Liver (tissue), 9 donors: ENCODE measurements around the gene POLR2B. TPM values are rescaled to one million over a fixed set of nuclear protein-coding genes. Genes with fewer than 3 reads are reported as not detected.
A peak's percentile ranks its signal among the peaks of the same experiment; 100 is the strongest.

Experiments
- DNase-seq: peaks from one replicate; pipeline ENCODE4 v3.0.0-alpha.2; 2017; ENCODE audit warnings: low spot score
- H3K27ac ChIP-seq, 2 donors: one replicate each; pipeline ENCODE4 v1.7.0; 2013; ENCODE audit warnings: inconsistent platforms in 2 of 2, low read length in 2 of 2, control low read depth in 1 of 2, low read depth in 1 of 2, mild to moderate bottlenecking in 1 of 2
- H3K27me3 ChIP-seq, 4 donors: one replicate each; pipeline versions ENCODE4 v1.6.1 to v1.7.0; 2013; ENCODE audit warnings: low read length in 3 of 4, inconsistent platforms in 1 of 4, mild to moderate bottlenecking in 1 of 4, moderate library complexity in 1 of 4; ENCODE audit not compliant: control insufficient read depth in 4 of 4, insufficient read depth in 4 of 4
- H3K36me3 ChIP-seq, 4 donors: one replicate each; pipeline versions ENCODE4 v1.6.1 to v1.7.0; 2013; ENCODE audit warnings: low read length in 3 of 4, mild to moderate bottlenecking in 3 of 4, low read depth in 1 of 4, moderate library complexity in 1 of 4; ENCODE audit not compliant: control insufficient read depth in 4 of 4, insufficient read depth in 3 of 4
- H3K4me1 ChIP-seq, 4 donors: one replicate each; pipeline versions ENCODE4 v1.6.1 to v1.7.0; 2013; ENCODE audit warnings: low read length in 3 of 4, mild to moderate bottlenecking in 3 of 4, moderate library complexity in 1 of 4; ENCODE audit not compliant: control insufficient read depth in 4 of 4, insufficient read depth in 4 of 4
- H3K4me3 ChIP-seq, 3 donors: one replicate each; pipeline versions ENCODE4 v1.6.1 to v1.7.0; 2013; ENCODE audit warnings: low read length in 3 of 3, control low read depth in 1 of 3, low read depth in 1 of 3, mild to moderate bottlenecking in 1 of 3
- H3K9ac ChIP-seq, 2 donors: one replicate each; pipeline ENCODE4 v1.7.0; 2013; ENCODE audit warnings: low read length in 2 of 2, mild to moderate bottlenecking in 2 of 2, moderate library complexity in 2 of 2, control low read depth in 1 of 2, low read depth in 1 of 2
- H3K9me3 ChIP-seq, 4 donors: one replicate each; pipeline versions ENCODE4 v1.6.1 to v1.7.0; 2013; ENCODE audit warnings: low read length in 3 of 4; ENCODE audit not compliant: control insufficient read depth in 4 of 4
- FOXA1 ChIP-seq: IDR thresholded peaks from 2 replicates; pipeline ENCODE4 v1.6.1; 2016; ENCODE audit warnings: antibody characterized with exemption
- FOXA2 ChIP-seq: IDR thresholded peaks from 2 replicates; pipeline ENCODE4 v1.6.1; 2016; ENCODE audit warnings: antibody characterized with exemption
- JUND ChIP-seq, 2 donors: IDR thresholded peaks; 2 replicates each; pipeline ENCODE4 v1.6.1; 2016; ENCODE audit warnings: antibody characterized with exemption in 2 of 2
- RAD21 ChIP-seq, 2 donors: IDR thresholded peaks; 2 replicates each; pipeline ENCODE4 v1.6.1; 2016; ENCODE audit warnings: antibody characterized with exemption in 2 of 2, mild to moderate bottlenecking in 2 of 2
- RXRA ChIP-seq, 2 donors: IDR thresholded peaks; 2 replicates each; pipeline ENCODE4 v1.6.1; 2017 to 2018; ENCODE audit warnings: antibody characterized with exemption in 2 of 2, mild to moderate bottlenecking in 1 of 2
- TAF1 ChIP-seq: conservative IDR thresholded peaks from 2 replicates; pipeline ENCODE4 v1.6.1; 2016; ENCODE audit warnings: antibody characterized with exemption, mild to moderate bottlenecking
- YY1 ChIP-seq: IDR thresholded peaks from 2 replicates; pipeline ENCODE4 v1.6.1; 2016; ENCODE audit warnings: antibody characterized with exemption, mild to moderate bottlenecking
- WGBS: extraction: QIAGEN DNeasy Blood & Tissue Kit; methylation state at CpG from one replicate; pipeline ENCODE4 v1.1.7; 2013; 5-methylcytosine and 5-hydroxymethylcytosine counted together
- polyA plus RNA-seq, 2 donors: library from polyadenylated mRNA; stranded (reverse) in 1 of 2; unstranded in 1 of 2; fragments of 200-250 nt in 1 of 2; fragments of >200 nt in 1 of 2; fragmentation: Nextera tagmentation in 1 of 2; extraction: Ambion mirVana in 1 of 2; gene quantifications; one replicate each; pipeline versions ENCODE4 v1.2.1 to v1.2.3, GENCODE V29; 2013 to 2015
- total RNA-seq, 2 donors: library from RNA; depleted of rRNA; stranded (reverse); fragments of >200 nt; gene quantifications; one replicate each; pipeline ENCODE4 v1.2.3, GENCODE V29; 2014
- TF ChIP-seq, protein P1 (sequence below): IDR thresholded peaks from 2 replicates; pipeline ENCODE4 v1.6.1; 2016; ENCODE audit warnings: antibody characterized with exemption
- TF ChIP-seq, protein P2 (sequence below): fragments of 150-350 bp; IDR thresholded peaks from 2 replicates; pipeline ENCODE4 v1.5.1; 2017; ENCODE audit warnings: improper control_type of control experiment, low read depth, low read length; ENCODE audit not compliant: missing input control
- TF ChIP-seq, protein P3 (sequence below): IDR thresholded peaks from 2 replicates; pipeline ENCODE4 v1.6.1; 2016; ENCODE audit warnings: antibody characterized with exemption, mild to moderate bottlenecking
- donor health status: healthy.
- donor health status: healthy.
- donor health status: healthy.
- donor health status: healthy.
- donor health status: healthy.

POLR2B gene
- total and polyA plus RNA-seq, 4 donors: 16.6 to 64.4 (median 40.0) TPM

DNA sequence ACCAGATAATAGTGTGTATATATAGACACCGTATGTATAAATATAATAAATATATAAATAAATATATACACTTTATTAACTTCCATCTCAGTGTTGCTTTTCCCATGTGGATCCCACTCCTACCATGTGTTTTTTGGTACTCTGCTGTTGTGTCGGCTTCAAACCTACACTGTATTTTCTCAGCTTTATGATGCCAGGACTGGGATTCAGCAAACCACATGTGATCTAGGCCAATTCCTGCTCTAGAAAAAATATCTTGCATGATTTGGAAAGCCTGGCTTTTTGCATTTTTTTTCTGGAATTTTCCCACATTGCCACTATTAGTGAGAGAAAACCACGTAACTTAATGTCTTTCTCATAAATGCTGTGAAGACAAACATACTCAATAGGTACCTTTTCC, 55.8 kb downstream of the POLR2B start:
- DNase-seq: no peak
- Histone ChIP-seq H3K36me3 (peaks cover 5 to 26% (median 21%) of the 10 kb centered on the region in 4 donors), H3K9ac (no peak overlapping the region), H3K4me3 (no peak overlapping the region), H3K9me3 (no peaks in the 10 kb centered on the region), H3K27me3 (no peaks in the 10 kb centered on the region), H3K27ac (no peak overlapping the region), H3K4me1 (no peaks in the 10 kb centered on the region)
- TF ChIP-seq TAF1: no peak
- TF ChIP-seq, protein P1, sequence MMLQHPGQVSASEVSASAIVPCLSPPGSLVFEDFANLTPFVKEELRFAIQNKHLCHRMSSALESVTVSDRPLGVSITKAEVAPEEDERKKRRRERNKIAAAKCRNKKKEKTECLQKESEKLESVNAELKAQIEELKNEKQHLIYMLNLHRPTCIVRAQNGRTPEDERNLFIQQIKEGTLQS: no peak
- TF ChIP-seq YY1: no peak
- no peak for TF ChIP-seq FOXA2
- TF ChIP-seq, protein P2, sequence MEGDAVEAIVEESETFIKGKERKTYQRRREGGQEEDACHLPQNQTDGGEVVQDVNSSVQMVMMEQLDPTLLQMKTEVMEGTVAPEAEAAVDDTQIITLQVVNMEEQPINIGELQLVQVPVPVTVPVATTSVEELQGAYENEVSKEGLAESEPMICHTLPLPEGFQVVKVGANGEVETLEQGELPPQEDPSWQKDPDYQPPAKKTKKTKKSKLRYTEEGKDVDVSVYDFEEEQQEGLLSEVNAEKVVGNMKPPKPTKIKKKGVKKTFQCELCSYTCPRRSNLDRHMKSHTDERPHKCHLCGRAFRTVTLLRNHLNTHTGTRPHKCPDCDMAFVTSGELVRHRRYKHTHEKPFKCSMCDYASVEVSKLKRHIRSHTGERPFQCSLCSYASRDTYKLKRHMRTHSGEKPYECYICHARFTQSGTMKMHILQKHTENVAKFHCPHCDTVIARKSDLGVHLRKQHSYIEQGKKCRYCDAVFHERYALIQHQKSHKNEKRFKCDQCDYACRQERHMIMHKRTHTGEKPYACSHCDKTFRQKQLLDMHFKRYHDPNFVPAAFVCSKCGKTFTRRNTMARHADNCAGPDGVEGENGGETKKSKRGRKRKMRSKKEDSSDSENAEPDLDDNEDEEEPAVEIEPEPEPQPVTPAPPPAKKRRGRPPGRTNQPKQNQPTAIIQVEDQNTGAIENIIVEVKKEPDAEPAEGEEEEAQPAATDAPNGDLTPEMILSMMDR: no peak
- WGBS: 89% methylated on average over 3 of the region's 3 CpGs

DNA sequence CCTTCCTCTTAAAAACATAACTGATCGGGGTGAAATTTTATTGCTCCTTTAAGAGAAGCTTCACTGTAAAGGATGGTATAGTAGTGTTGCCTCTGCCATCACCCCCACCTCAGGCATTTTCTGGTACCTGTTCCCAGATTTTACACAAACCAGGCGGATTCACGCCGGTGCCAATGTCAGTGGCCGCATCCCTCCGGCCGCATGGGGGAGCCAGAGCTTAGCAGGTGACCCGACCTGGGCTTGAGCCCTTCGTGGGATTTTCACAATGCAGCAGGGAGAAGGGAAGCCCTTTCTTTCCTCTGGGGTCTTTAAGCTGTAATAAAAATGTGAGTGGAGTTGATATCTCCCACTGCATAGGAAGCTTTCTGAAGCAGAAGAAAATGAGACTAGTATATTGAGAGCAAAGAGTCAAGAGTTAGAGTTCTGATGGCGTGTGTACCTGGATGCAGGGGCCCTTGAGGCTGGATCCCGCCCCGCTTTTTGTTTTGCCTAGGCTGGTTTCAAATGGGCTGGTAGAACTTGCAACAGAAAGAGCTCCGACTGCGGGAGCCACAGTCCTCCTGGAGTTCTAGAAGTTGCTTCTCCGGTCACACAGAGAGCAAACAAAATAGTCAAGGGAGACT, 59.4 kb downstream of the POLR2B start:
- Histone ChIP-seq H3K27me3 (no peaks in the 10 kb centered on the region), H3K4me1 (no peaks in the 10 kb centered on the region), H3K9me3 (no peaks in the 10 kb centered on the region), H3K9ac (no peak overlapping the region), H3K36me3 (no peaks in the 10 kb centered on the region), H3K27ac (no peak overlapping the region), H3K4me3 (no peak overlapping the region)
- 30% methylated on average over 15 of the region's 15 CpGs for WGBS
- TF ChIP-seq FOXA1 (no peak), TAF1 (no peak), YY1 (no peak), RXRA (IDR thresholded peaks at IDR 0.05) (no peak), JUND (IDR thresholded peaks at IDR 0.05) (no peak), RAD21 (IDR thresholded peaks at IDR 0.05) (peak; percentile 76 to 81)
- TF ChIP-seq, protein P1: no peak
- TF ChIP-seq, protein P2: peak; percentile 52
- TF ChIP-seq, protein P3, sequence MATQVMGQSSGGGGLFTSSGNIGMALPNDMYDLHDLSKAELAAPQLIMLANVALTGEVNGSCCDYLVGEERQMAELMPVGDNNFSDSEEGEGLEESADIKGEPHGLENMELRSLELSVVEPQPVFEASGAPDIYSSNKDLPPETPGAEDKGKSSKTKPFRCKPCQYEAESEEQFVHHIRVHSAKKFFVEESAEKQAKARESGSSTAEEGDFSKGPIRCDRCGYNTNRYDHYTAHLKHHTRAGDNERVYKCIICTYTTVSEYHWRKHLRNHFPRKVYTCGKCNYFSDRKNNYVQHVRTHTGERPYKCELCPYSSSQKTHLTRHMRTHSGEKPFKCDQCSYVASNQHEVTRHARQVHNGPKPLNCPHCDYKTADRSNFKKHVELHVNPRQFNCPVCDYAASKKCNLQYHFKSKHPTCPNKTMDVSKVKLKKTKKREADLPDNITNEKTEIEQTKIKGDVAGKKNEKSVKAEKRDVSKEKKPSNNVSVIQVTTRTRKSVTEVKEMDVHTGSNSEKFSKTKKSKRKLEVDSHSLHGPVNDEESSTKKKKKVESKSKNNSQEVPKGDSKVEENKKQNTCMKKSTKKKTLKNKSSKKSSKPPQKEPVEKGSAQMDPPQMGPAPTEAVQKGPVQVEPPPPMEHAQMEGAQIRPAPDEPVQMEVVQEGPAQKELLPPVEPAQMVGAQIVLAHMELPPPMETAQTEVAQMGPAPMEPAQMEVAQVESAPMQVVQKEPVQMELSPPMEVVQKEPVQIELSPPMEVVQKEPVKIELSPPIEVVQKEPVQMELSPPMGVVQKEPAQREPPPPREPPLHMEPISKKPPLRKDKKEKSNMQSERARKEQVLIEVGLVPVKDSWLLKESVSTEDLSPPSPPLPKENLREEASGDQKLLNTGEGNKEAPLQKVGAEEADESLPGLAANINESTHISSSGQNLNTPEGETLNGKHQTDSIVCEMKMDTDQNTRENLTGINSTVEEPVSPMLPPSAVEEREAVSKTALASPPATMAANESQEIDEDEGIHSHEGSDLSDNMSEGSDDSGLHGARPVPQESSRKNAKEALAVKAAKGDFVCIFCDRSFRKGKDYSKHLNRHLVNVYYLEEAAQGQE: no peak
- peak; percentile 71 for DNase-seq
